ENCODE data around the gene PDLIM5.

DNA sequence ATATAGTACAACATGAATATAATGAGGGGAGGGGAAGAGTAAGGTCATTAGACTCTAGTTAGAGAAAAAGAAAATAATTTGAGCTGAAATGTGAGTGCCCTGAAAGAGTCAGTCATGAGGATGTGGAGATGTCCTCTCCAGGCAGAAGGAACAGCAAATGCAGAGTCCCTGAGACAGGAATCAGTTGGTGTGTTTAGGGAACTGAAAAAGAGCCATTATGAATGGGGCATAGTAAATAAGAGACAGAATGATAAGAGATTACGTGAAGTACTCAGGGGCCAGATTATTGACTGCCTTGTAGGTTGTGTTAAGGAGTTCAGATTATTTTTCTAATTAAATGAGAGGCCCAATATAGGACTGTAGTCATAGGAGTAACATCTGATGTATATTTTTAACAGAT is 147.0 kb downstream of the PDLIM5 start:
- TF ChIP-seq, protein P1, sequence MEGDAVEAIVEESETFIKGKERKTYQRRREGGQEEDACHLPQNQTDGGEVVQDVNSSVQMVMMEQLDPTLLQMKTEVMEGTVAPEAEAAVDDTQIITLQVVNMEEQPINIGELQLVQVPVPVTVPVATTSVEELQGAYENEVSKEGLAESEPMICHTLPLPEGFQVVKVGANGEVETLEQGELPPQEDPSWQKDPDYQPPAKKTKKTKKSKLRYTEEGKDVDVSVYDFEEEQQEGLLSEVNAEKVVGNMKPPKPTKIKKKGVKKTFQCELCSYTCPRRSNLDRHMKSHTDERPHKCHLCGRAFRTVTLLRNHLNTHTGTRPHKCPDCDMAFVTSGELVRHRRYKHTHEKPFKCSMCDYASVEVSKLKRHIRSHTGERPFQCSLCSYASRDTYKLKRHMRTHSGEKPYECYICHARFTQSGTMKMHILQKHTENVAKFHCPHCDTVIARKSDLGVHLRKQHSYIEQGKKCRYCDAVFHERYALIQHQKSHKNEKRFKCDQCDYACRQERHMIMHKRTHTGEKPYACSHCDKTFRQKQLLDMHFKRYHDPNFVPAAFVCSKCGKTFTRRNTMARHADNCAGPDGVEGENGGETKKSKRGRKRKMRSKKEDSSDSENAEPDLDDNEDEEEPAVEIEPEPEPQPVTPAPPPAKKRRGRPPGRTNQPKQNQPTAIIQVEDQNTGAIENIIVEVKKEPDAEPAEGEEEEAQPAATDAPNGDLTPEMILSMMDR (IDR thresholded peaks at IDR 0.05), result no peak
- TF ChIP-seq POLR2A (IDR thresholded peaks at IDR 0.05) (no peak), POLR2AphosphoS5 (IDR thresholded peaks at IDR 0.05) (no peak), EP300 (IDR thresholded peaks at IDR 0.05) (no peak)

Data from suprapubic skin (tissue), 4 donors.